Measurements from ENCODE around the gene RIMBP3C. TPM values are rescaled to one million over a fixed set of nuclear protein-coding genes. Genes with fewer than 3 reads are reported as not detected.
"Not testable (repeated sequence)": the region's sequence is repeated elsewhere in the genome, so short reads cannot be mapped to it uniquely, and the experiment has no call there.

RIMBP3C gene
- polyA plus RNA-seq, 1 donor from 2014 or later: 0.07 TPM

- Histone ChIP-seq H3K4me2 (ENCODE audit: low read length) (no peak overlapping the region), H3K9me3 (ENCODE audit: low read length) (no peaks in the 10 kb centered on the region), H3K27ac (ENCODE audit: low read length) (no peak overlapping the region), H3K36me3 (ENCODE audit: insufficient read depth, low read length) (no peaks in the 10 kb centered on the region), H3K9ac (ENCODE audit: low read length) (no peak overlapping the region), H3F3A (ENCODE audit: insufficient read depth, low read length, poor library complexity, severe bottlenecking) (no peaks in the 10 kb centered on the region), H3K4me3 (ENCODE audit: low read length) (no peak overlapping the region), H2AFZ (ENCODE audit: low read depth, low read length) (no peak overlapping the region), H3K79me2 (replicated peaks; ENCODE audit: insufficient read depth, low read length) (peaks cover 17% of the 10 kb centered on the region), H3K27me3 (ENCODE audit: insufficient read depth, low read depth, low read length) (no peaks in the 10 kb centered on the region), H3K9me2 (ENCODE audit: insufficient read depth, low read length) (no peaks in the 10 kb centered on the region), H4K20me1 (ENCODE audit: insufficient read depth) (no peaks in the 10 kb centered on the region)
- no peak for TF ChIP-seq RAD21 (conservative IDR thresholded peaks at IDR 0.05)
- TF ChIP-seq MXI1 (conservative IDR thresholded peaks at IDR 0.05; ENCODE audit: poor library complexity, severe bottlenecking): no peak
These were observed 13.2 kb upstream of the RIMBP3C start for GRCh38 chr22:21564411-21564810.

- H3K9me2 ChIP-seq (ENCODE audit: insufficient read depth, low read length): no peaks in the 10 kb centered on the region
- no peaks in the 10 kb centered on the region for H4K20me1 ChIP-seq (ENCODE audit: insufficient read depth)
- no peaks in the 10 kb centered on the region for H3K36me3 ChIP-seq (ENCODE audit: insufficient read depth, low read length)
- H3K4me2 ChIP-seq (ENCODE audit: low read length): no peak overlapping the region
- no peak overlapping the region for H2AFZ ChIP-seq (ENCODE audit: low read depth, low read length)
- H3K9ac ChIP-seq (ENCODE audit: low read length): no peak overlapping the region
- no peak for TF ChIP-seq EP300 (conservative IDR thresholded peaks at IDR 0.05; ENCODE audit: poor library complexity, severe bottlenecking)
- TF ChIP-seq, protein P1, sequence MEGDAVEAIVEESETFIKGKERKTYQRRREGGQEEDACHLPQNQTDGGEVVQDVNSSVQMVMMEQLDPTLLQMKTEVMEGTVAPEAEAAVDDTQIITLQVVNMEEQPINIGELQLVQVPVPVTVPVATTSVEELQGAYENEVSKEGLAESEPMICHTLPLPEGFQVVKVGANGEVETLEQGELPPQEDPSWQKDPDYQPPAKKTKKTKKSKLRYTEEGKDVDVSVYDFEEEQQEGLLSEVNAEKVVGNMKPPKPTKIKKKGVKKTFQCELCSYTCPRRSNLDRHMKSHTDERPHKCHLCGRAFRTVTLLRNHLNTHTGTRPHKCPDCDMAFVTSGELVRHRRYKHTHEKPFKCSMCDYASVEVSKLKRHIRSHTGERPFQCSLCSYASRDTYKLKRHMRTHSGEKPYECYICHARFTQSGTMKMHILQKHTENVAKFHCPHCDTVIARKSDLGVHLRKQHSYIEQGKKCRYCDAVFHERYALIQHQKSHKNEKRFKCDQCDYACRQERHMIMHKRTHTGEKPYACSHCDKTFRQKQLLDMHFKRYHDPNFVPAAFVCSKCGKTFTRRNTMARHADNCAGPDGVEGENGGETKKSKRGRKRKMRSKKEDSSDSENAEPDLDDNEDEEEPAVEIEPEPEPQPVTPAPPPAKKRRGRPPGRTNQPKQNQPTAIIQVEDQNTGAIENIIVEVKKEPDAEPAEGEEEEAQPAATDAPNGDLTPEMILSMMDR (IDR thresholded peaks at IDR 0.05; ENCODE audit: poor library complexity, severe bottlenecking): no peak
- TF ChIP-seq, protein P2, sequence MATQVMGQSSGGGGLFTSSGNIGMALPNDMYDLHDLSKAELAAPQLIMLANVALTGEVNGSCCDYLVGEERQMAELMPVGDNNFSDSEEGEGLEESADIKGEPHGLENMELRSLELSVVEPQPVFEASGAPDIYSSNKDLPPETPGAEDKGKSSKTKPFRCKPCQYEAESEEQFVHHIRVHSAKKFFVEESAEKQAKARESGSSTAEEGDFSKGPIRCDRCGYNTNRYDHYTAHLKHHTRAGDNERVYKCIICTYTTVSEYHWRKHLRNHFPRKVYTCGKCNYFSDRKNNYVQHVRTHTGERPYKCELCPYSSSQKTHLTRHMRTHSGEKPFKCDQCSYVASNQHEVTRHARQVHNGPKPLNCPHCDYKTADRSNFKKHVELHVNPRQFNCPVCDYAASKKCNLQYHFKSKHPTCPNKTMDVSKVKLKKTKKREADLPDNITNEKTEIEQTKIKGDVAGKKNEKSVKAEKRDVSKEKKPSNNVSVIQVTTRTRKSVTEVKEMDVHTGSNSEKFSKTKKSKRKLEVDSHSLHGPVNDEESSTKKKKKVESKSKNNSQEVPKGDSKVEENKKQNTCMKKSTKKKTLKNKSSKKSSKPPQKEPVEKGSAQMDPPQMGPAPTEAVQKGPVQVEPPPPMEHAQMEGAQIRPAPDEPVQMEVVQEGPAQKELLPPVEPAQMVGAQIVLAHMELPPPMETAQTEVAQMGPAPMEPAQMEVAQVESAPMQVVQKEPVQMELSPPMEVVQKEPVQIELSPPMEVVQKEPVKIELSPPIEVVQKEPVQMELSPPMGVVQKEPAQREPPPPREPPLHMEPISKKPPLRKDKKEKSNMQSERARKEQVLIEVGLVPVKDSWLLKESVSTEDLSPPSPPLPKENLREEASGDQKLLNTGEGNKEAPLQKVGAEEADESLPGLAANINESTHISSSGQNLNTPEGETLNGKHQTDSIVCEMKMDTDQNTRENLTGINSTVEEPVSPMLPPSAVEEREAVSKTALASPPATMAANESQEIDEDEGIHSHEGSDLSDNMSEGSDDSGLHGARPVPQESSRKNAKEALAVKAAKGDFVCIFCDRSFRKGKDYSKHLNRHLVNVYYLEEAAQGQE (IDR thresholded peaks at IDR 0.05; ENCODE audit: borderline replicate concordance): no peak
- no peak for TF ChIP-seq MXI1 (conservative IDR thresholded peaks at IDR 0.05; ENCODE audit: poor library complexity, severe bottlenecking)
- no peak for TF ChIP-seq POLR2AphosphoS5 (IDR thresholded peaks at IDR 0.05)
- TF ChIP-seq EZH2 (IDR thresholded peaks at IDR 0.05; ENCODE audit: borderline replicate concordance, insufficient read depth, low read length, poor library complexity, severe bottlenecking): no peak
- TF ChIP-seq SMC3 (conservative IDR thresholded peaks at IDR 0.05; ENCODE audit: poor library complexity): no peak
- no peaks in the 10 kb centered on the region for H3K27me3 ChIP-seq (ENCODE audit: insufficient read depth, low read depth, low read length)
- H3K4me3 ChIP-seq (ENCODE audit: low read length): no peak overlapping the region
- H3K79me2 ChIP-seq (replicated peaks; ENCODE audit: insufficient read depth, low read length): peaks cover 12% of the 10 kb centered on the region
- H3K9me3 ChIP-seq (ENCODE audit: low read length): no peaks in the 10 kb centered on the region
- H3F3A ChIP-seq (ENCODE audit: insufficient read depth, low read length, poor library complexity, severe bottlenecking): no peaks in the 10 kb centered on the region
- H3K27ac ChIP-seq (ENCODE audit: low read length): no peak overlapping the region
These were observed 12.7 kb upstream of the RIMBP3C start for GRCh38 chr22:21563912-21564311.

DNA sequence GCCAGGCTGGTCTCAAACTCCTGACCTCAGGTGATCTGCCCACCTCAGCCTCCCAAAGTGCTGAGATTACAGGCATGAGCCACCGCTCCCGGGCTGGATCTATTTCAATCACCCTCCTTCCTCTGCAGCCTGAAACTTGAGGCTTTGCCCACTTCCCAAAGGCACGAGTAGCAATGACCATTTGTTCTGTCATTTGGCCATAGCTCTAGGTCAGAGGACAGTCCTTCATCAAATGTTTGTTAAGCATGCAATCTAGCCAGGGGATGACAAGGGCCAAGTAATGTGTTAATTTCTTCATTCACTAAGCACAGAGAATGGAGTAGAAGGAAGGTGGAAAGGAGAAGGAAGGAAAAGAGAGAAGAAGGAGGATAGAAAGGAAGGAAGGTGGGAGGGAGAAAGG is 9.4 kb upstream of the RIMBP3C start:
- not testable (repeated sequence) for H3K9me2 ChIP-seq (ENCODE audit: insufficient read depth, low read length); H3F3A ChIP-seq (ENCODE audit: insufficient read depth, low read length, poor library complexity, severe bottlenecking); H2AFZ ChIP-seq (ENCODE audit: low read depth, low read length); H3K27ac ChIP-seq (ENCODE audit: low read length); H3K79me2 ChIP-seq (replicated peaks; ENCODE audit: insufficient read depth, low read length); H4K20me1 ChIP-seq (ENCODE audit: insufficient read depth); H3K9ac ChIP-seq (ENCODE audit: low read length); H3K4me3 ChIP-seq (ENCODE audit: low read length); H3K27me3 ChIP-seq (ENCODE audit: insufficient read depth, low read depth, low read length); H3K36me3 ChIP-seq (ENCODE audit: insufficient read depth, low read length); H3K4me2 ChIP-seq (ENCODE audit: low read length); H3K9me3 ChIP-seq (ENCODE audit: low read length)

DNA sequence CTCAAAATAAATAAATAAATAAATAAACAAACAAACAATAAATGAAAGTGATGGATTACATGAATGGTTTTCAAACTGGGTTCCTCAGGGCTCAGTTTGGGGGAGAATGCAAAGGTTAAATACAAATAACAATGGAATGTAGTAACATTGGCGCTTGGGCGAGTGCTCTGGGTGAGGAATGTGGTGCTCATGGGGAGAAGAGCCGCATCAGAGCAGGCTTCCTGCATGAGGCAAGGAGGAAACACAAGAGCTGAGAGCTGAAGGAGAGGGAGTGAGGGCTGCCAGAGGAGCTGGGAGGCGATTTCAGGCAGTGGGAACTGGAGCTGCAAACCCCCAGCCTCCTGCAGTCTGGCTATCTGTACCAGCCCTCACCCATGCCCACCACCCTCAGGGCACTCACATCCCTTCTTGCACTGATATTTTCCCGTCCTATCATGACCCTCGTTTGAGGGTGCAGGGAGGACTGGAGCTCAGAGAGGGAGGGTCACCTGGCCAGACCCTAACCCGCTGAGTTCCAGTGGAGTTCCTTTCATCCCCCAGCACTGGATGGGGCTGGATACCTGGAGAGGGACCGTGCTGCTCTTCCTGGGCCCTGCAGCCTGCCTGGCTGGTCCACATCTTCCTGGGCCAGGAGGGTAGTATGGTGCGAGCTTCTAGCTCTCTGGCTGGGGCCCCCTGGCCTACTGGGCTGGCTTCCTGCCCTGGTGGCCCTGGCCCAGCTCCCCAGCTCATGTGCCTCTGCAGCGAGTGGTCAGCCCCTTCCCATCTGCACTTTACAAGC is 8.3 kb upstream of the RIMBP3C start:
- not testable (repeated sequence) for H4K20me1 ChIP-seq (ENCODE audit: insufficient read depth); H3K4me3 ChIP-seq (ENCODE audit: low read length); H3F3A ChIP-seq (ENCODE audit: insufficient read depth, low read length, poor library complexity, severe bottlenecking); H3K27me3 ChIP-seq (ENCODE audit: insufficient read depth, low read depth, low read length); H3K9me2 ChIP-seq (ENCODE audit: insufficient read depth, low read length); H3K4me2 ChIP-seq (ENCODE audit: low read length); H3K9me3 ChIP-seq (ENCODE audit: low read length); H3K27ac ChIP-seq (ENCODE audit: low read length); H3K79me2 ChIP-seq (replicated peaks; ENCODE audit: insufficient read depth, low read length); H3K9ac ChIP-seq (ENCODE audit: low read length); H3K36me3 ChIP-seq (ENCODE audit: insufficient read depth, low read length); H2AFZ ChIP-seq (ENCODE audit: low read depth, low read length)

GRCh38 chr22:21550678-21551047 is 598 bp downstream of the RIMBP3C start:
- H3F3A ChIP-seq (ENCODE audit: insufficient read depth, low read length, poor library complexity, severe bottlenecking); H3K36me3 ChIP-seq (ENCODE audit: insufficient read depth, low read length); H3K27ac ChIP-seq (ENCODE audit: low read length); H3K79me2 ChIP-seq (replicated peaks; ENCODE audit: insufficient read depth, low read length); H4K20me1 ChIP-seq (ENCODE audit: insufficient read depth); H3K27me3 ChIP-seq (ENCODE audit: insufficient read depth, low read depth, low read length); H3K9ac ChIP-seq (ENCODE audit: low read length); H3K4me3 ChIP-seq (ENCODE audit: low read length); H3K4me2 ChIP-seq (ENCODE audit: low read length); H3K9me3 ChIP-seq (ENCODE audit: low read length); H3K9me2 ChIP-seq (ENCODE audit: insufficient read depth, low read length); H2AFZ ChIP-seq (ENCODE audit: low read depth, low read length): not testable (repeated sequence)
